Measurements from ENCODE around the gene NTNG1.

NTNG1 gene

DNA sequence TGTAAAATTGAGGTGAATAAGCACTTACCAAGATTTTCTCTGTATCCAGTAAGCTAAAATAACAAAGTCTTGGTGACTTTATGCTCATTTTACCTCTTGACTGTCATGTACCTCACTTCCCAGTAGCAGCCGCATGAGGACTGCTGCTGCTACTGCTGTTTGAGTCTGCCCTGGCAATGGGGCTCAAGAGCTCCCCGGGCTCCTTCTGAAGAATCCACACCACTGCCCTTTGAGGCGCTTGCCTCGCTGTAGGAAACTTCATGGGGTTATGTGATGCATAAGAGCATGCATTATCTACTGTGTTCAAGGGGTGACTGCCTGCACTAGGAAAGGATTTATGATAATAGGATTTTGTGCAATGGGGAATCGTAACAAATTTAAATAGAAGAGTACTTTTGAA is 113.5 kb downstream of the NTNG1 start:
- in situ Hi-C loops (cut with MboI; ENCODE audit: low sequenced_read_pairs): no loop called here

GRCh38 chr1:107255469-107255868 is 114.6 kb downstream of the NTNG1 start:
- in situ Hi-C loops (cut with MboI; ENCODE audit: low sequenced_read_pairs): no loop called here

DNA sequence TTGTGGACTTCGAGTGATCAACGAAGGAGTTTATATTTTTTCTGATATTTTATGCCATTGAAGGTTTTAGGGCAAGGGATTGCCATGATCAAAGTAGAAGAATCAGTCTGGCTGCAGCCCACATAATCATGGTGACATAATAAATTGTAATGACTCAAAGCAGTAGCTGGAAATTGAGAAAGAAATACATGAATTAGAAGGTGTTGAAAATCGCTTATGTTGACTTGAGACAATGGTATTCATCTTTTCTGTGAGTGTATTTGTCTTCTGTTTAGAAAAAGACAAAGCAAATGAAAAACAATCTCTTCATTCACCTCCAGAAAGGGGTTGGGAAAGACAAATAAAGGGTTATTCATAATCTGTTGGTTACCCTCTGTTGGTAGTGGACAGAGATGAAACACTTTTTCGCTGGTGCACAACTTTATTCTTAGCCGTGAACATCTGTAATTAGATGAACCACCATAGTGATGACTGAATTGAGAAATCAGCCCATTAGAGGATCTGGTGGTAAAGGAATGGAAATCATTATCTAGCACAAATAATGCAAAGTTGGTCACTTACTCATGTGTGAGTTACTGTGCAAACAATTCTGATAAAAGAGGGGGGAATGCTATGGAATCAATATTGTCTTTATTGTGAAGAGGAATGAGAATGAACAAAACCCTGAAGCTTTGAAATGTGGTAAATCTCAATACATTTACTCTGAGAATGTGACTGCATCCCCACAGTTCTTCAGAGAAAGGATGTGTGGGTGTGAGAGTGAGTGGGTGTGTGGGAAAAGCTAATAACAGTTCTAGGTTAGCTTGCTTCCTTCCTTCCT is 121.8 kb downstream of the NTNG1 start:
- in situ Hi-C loops (cut with MboI; ENCODE audit: low sequenced_read_pairs): no loop called here

DNA sequence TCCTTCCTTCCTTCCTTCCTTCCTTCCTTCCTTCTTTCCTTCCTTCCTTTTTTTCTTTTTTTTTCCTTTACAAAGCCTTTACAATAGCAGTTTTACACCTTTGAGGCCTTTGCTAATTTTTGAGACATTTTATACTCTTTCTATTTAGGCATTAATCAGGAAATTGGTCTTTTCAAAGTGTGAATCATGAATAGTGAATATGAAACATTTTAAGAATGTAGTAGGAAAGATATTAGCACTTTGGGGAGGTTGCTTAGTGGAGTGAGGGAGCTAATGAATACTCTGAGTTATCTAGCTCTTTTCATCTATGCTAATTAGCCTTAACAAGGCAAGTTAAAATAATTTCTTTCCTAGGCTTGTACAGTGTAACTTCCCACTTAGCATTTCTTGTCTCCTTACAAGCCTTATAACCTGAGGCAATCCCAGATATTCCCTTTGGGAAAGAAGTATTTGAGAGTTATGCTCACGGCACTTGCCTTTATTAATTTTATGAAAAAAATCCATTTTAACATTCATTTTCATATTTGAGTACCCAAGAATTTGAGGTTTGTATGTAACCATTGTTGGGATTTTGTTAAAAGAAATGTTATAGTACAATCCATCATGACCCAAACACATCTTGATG is 122.6 kb downstream of the NTNG1 start:
- in situ Hi-C loops (cut with MboI; ENCODE audit: low sequenced_read_pairs): no loop called here

- in situ Hi-C loops (cut with MboI; ENCODE audit: low sequenced_read_pairs): no loop called here
Measured at GRCh38 chr1:107264007-107264406, 123.2 kb downstream of the NTNG1 start.

DNA sequence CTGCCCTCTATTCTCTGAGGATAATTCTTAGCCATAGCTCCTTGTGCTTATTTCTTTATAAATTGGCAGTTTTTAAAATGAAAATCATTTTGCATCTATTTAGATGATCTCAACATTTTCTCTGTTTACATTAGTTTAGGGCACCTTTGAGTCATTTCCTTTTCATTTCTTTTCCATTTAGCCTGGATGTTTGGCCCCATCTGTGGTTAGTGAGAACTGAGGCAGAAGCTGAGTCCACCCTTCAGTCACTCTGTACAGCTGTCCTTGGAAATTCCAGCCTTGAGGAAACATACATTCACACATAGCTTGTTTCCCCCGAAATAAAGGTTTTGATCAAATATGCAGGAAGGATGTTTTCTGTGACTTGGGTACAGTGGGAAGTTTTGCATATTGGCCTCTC is 123.7 kb downstream of the NTNG1 start:
- in situ Hi-C loops (cut with MboI; ENCODE audit: low sequenced_read_pairs): no loop called here

DNA sequence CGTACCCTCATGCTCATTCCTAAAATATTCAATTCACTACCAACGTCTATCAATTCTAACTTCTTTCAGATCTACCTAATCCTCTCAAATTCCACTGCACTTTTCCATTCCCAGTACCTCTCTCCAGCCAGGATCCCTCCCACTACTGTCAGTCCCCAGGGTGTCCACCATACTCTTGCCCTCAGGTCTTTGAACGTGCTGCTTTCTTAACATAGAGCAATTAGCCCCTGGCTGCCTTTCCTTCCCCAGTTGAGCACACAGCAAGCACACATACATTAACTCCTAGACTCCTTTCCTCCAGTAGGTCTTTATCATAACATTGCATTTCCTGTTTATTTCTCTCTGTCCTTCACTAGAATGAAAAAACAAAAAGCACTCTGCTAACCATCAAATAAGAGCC is 126.7 kb downstream of the NTNG1 start:
- in situ Hi-C loops (cut with MboI; ENCODE audit: low sequenced_read_pairs): no loop called here

- in situ Hi-C loops (cut with MboI; ENCODE audit: low sequenced_read_pairs): no loop called here
Measured at GRCh38 chr1:107272321-107272720, 131.5 kb downstream of the NTNG1 start.

GRCh38 chr1:107273515-107273914 is 132.7 kb downstream of the NTNG1 start:
- in situ Hi-C loops (cut with MboI; ENCODE audit: low sequenced_read_pairs): no loop called here

DNA sequence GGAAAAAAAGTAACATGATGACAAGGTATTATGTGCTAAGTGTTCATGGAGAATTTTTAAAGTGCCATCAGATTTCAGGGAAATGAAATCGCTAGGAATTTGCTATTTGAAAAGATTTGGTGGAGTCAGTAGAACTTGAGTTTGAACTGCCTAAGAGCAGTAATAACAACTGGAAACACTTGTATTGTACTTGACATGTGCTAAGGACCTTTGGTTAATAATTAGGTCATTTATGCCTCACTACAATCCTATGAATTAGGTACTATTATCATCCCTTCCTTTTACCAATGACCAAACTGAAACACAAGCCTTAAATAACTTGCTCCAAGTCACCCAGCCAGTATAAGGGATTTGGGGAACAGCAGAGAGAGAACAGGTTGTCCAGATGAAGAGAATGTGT is 133.4 kb downstream of the NTNG1 start:
- in situ Hi-C loops (cut with MboI; ENCODE audit: low sequenced_read_pairs): no loop called here

GRCh38 chr1:107276247-107276646 is 135.4 kb downstream of the NTNG1 start:
- in situ Hi-C loops (cut with MboI; ENCODE audit: low sequenced_read_pairs): no loop called here

GRCh38 chr1:107277022-107277421 is 136.2 kb downstream of the NTNG1 start:
- in situ Hi-C loops (cut with MboI; ENCODE audit: low sequenced_read_pairs): no loop called here

DNA sequence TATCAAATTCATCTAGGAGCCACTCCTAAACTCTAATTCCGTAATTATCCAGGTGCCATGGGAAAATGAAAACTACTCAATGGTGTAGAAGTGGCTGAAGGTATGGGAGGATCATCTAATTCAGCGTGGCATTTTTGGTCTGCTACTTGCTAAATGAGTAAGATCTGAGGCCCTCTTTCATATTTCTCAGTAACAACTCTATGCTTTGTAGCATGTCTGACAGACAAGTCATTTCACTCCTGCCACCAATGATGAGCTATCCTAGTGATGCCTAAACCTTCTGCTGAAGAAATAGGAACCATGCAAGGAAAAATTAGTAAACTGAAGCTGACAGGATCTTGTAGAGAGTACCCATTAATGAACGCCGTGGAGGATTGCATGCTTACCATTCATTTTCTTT is 145.3 kb downstream of the NTNG1 start:
- in situ Hi-C loops (cut with MboI; ENCODE audit: low sequenced_read_pairs): no loop called here

- in situ Hi-C loops (cut with MboI; ENCODE audit: low sequenced_read_pairs): no loop called here
Measured at GRCh38 chr1:107291987-107292386, 151.1 kb downstream of the NTNG1 start.

GRCh38 chr1:107293901-107294613 is 153.2 kb downstream of the NTNG1 start:
- in situ Hi-C loops (cut with MboI; ENCODE audit: low sequenced_read_pairs): no loop called here

- in situ Hi-C loops (cut with MboI; ENCODE audit: low sequenced_read_pairs): no loop called here
Measured at GRCh38 chr1:107294686-107295085, 153.8 kb downstream of the NTNG1 start.

DNA sequence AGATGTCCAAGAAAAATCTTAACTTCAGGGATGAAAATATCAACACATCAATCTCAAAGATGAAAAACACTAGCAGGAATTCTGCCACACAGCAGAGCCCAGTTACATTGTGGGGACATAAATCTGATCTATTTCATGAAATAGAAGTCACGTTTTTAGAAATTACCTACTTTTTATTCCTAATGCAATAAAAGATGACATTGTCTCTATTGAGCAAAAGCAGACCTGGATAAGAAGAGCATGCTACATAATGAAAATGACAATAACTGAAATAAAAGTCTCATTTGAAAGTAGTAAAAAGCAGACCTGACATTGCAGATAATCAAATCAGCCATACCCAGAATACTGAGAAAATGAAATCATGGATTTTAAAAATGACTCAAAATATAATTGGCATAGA is 156.8 kb downstream of the NTNG1 start:
- in situ Hi-C loops (cut with MboI; ENCODE audit: low sequenced_read_pairs): no loop called here

- in situ Hi-C loops (cut with MboI; ENCODE audit: low sequenced_read_pairs): no loop called here
Measured at GRCh38 chr1:107298526-107298925, 157.7 kb downstream of the NTNG1 start.

GRCh38 chr1:107299521-107299920 is 158.7 kb downstream of the NTNG1 start:
- in situ Hi-C loops (cut with MboI; ENCODE audit: low sequenced_read_pairs): no loop called here

DNA sequence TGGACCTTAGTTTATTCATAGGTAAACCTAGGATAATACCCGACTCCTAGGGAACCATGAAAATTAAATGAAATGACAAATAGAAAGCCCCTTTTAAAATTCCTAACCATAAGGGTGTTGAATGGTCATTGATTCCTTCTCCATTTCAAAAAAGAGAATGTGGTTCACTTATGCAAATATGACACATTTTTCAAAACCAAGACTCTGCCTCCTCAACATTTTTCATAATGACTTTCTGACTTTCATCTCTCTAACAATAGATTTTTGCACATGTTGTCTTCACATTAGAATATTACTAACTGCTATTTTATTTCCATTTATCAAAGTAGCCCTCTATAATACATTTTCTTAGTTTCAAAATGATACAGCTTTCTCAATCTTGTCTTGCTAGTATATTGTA is 169.1 kb downstream of the NTNG1 start:
- in situ Hi-C loops (cut with MboI; ENCODE audit: low sequenced_read_pairs): no loop called here

GRCh38 chr1:107315652-107316051 is 174.8 kb downstream of the NTNG1 start:
- in situ Hi-C loops (cut with MboI; ENCODE audit: low sequenced_read_pairs): no loop called here

DNA sequence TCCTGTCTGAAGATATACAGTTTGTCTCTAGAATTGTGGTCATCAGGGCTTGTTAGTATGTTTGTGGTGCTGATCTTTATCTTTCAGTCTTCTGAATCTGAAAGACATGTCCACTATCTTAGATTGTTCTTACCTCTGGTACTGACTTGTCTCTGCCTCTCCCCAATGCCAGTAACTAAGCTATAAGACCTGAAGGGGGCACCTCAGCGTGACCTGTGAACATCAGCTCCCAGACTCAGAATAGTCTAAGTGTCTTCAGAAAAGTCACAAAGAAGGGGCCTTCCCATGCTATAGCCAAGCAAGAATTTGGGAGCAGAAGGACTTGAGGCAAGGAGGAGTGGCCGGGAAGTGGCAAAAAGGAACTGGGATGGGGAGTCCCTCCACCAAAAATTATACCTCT is 178.1 kb downstream of the NTNG1 start:
- in situ Hi-C loops (cut with MboI; ENCODE audit: low sequenced_read_pairs): no loop called here
